ENCODE measurements around the gene C6orf52.
"Not testable (repeated sequence)": the region's sequence is repeated elsewhere in the genome, so short reads cannot be mapped to it uniquely, and the experiment has no call there.

Gene C6orf52

DNA sequence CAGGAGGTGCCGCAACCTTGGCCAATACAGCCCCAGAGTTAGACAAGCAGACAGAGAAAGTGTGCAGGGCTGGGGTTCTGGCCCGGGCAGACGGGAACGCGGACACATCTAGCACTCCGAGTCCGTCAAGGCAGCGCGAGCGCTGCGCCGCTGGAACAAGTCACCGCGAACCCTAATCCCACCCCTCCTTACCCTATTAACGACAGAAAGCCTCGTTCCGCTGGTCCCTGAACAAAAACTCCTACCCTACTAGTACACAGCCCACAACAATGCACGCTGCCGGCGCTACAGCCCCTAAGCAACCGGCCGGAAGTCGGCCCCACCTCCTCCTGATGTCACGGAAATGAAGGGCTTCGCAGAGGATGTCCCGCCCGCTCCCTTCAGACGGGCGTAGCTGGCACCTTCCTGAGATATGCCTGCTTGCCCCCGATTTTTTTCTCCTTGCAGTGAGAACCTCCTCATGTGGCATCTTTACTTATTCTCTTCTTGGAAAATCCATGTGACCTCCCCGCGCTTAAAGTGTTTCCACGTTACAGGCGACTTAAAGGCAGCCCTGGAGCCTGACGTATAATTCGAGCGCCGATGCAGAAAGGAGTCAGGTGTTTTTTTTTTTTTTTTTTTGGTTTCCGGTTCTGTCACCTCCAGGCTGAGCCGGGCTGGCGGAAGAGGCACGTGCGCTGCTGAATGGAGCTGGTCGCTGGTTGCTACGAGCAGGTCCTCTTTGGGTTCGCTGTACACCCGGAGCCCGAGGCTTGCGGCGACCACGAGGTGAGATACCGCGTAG, at the start of gene C6orf52, which contains the start of gene PAK1IP1:
Gene C6orf52 (minus strand): TSS at position 315 of the 784 bp plus-strand sequence. CDS start 7,066 bp downstream, outside the sequence.
Gene PAK1IP1 (plus strand): TSS at position 671 of the 784 bp plus-strand sequence. CDS start 14 bp downstream, at position 685.
- DNase-seq: peak; percentile 89

DNA sequence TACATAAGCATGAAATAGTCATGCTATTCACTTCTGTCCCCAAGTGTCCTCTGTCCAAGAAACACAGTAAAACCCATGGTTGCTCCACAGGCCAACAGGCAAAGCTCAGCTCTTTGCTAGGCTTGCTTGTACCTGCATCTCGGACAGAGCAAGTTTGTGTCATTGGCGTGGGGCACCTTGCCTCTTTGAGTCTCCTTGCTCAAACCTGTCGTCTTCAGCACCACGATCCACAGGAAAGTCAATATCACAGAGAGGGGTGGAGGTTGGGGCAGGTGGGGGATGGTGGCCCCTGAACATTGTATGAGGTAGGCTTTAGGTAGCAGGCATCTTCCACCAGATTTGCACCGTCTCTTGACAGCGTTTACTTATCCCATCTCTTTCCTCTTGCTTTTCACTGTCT, 49.1 kb upstream of the C6orf52 start:
- DNase-seq: no peak

DNA sequence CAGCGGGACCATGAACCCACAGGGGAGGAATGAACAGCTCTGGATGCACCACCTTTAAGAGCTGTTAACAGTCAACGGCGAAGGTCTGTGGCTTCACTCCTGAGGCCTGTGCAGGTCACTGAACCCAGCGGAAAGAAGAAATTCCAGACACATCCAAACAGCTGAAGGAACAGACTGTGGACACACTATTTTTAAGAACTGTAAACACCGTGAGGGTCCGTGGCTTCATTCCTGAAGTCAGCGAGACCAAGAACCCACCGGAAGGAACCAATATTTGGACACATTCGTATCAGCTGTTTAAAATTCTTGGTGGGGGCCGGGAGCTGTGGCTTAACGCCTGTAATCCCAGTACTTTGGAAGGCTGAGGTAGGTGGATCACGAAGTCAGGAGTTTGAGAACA, 47.8 kb upstream of the C6orf52 start:
- no peak for DNase-seq

DNA sequence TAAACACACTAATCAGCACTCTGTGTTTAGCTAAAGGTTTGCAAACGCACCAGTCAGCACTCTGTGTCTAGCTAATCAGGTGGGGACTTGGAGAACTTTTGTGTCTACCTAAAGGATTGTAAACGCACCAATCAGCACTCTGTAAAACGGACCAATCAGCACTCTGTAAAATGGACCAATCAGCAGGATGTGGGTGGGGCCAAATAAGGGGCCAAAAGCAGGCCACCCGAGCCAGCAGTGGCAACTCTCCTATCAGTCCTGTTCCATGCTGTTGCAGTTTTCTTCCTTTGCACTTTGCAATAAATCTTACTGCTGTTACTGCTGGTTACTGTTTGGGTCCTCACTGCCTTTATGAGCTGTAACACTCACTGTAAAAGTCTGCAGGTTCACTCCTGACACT, 47.2 kb upstream of the C6orf52 start:
- not testable (repeated sequence) for DNase-seq

DNA sequence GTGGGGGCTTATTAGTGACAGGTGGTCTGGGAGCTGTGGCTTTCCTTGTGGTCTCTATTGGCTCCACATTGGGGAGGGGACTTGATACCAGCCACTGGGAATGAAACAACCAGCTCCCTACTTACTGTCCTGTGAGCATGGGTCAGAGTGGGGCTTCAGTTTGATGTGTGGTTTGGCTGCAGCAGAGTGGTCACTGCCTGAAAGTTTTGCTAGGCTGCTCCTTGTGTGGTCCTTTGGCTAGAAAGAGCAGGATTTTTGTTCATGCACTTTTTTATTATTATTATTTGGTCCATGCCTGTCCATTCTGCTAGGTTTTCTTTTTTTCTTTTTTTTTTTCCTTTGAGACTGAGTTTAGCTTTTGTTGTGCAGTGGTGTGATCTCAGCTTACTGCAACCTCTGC, 45.6 kb upstream of the C6orf52 start:
- DNase-seq: no peak

DNA sequence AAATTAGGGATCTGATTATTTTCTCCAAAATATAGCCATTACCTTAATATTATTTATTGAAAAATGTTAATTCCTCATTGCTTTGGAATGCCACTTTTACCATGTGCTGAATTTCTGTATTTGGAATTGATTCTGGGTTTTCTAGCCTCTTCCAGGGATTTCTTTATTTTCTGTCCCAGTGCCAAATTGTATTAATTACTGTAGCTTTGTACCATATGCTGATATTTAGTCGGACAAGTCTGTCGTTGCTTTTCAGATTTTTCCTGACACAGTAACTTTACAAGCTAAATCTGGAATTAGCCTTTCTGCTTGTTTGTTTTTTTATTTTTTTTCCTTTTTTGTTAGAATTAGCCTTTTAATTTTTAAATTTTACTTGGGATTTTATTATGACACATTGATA, 42.3 kb upstream of the C6orf52 start:
- peak; percentile 6 for DNase-seq

DNA sequence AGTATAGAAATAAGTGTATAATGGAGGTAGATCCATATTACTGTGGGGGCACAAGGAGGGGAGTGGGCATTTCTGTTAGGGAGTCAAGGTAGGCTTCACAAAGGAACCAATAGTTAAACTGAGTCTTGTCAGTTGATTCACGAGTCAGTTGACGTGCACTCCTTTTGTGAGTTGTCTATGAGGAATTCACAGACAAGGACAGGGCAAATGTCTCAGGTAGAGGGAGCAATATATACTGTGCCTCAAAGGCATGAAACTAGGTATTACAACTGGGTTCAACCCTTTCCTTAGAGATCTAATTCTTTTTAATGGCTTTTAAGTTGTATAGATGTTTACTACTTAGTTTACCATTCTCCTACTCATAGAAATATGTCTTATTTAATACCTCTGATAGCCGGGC, 39.4 kb upstream of the C6orf52 start:
- no peak for DNase-seq

DNA sequence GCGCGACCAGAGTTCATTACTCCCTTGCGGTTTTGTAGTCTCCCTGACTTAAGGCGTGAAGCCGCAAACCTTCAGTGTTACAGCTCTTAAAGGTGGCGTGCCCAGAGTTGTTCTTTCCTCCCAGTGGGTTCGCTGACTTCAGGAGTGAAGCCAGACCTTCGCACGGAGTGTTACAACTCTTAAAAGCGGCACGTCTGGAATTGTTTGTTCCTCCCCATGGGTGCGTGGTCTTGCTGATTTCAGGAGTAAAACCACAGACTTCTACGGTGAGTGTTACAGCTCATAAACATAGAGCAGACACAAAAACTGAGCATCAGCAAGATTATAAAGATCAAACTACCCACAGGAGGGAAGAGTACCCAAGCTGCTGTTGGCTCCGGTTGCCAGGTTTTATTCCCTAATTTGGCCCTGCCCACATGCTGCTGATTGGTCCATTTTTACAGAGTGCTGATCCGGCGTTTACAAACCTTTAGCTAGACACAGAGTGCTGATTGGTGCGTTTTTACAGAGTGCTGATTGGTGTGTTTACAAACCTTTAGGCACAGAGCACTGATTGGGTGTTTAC, 38.8 kb upstream of the C6orf52 start:
- no peak for DNase-seq

DNA sequence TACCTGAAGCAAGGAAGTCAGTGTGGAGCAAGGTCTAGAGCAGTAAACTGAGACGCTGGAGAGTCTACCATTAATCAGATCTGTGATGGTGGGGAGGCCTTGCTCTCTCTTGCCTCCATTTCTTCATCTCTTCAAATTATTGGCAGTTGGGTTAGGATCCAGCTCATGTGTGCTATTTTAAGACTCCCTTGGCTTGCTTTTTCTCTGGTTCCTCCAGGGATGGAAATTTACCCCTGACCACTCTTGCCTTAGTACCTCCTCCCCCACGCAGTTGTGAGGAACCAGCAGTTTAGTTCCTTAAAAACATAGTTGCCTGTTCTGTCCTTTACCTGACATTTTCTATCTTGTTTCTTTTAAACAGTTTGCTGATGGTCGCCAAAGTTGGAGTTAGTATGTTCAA, 35.8 kb upstream of the C6orf52 start:
- no peak for DNase-seq

DNA sequence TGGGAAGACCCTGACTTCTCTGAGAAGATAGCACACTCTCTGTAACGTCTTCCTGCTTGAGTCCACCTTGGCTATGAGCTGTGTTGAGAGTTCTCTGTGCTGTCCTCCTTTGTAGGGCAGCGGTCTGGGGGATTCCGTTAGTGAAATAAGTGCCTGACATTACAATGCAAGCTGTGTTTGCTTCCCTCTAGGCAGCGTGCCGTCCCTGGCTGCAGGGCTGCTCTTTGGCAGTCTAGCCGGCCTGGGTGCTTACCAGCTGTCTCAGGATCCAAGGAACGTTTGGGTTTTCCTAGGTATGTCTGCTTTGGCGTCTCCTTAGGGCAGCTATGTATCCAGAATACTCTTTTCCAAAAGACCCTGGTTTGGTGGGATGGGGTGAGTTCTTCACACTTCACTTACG, 31.3 kb upstream of the C6orf52 start:
- DNase-seq: no peak

DNA sequence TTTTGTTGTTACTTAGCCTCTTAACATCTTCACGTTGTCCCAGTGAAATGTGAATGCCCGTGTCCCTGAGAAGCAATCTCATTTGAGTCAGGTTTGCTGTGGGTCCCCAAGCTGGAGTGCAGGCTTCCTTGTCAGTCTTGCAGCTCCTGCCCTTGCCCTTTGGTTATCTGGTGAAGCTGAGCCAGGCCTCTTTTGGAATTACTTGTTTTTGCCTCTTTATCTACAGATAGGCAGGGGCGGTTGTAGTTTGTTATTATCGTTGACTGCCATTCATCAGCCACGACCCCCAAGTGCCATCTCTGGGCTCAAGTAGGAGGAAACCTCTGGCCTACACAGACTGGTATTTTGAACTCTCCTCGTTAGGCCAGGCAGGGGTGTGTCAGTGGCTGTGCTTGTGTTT, 30.6 kb upstream of the C6orf52 start:
- no peak for DNase-seq

DNA sequence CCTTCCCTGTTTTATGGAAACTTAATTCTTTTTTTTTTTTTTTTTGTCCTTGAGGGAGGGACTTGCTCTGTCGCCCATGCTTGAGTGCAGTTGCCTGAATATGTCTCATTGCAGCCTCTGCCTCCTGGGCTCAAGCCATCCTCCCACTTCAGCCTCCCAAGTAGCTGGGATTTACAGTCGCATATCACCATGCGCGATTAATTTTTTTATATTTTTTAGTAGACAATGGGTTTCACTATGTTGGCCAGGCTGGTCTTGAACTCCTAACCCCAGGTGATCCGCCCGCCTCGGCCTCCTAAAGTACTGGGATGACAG, 29.1 kb upstream of the C6orf52 start:
- no peak for DNase-seq

DNA sequence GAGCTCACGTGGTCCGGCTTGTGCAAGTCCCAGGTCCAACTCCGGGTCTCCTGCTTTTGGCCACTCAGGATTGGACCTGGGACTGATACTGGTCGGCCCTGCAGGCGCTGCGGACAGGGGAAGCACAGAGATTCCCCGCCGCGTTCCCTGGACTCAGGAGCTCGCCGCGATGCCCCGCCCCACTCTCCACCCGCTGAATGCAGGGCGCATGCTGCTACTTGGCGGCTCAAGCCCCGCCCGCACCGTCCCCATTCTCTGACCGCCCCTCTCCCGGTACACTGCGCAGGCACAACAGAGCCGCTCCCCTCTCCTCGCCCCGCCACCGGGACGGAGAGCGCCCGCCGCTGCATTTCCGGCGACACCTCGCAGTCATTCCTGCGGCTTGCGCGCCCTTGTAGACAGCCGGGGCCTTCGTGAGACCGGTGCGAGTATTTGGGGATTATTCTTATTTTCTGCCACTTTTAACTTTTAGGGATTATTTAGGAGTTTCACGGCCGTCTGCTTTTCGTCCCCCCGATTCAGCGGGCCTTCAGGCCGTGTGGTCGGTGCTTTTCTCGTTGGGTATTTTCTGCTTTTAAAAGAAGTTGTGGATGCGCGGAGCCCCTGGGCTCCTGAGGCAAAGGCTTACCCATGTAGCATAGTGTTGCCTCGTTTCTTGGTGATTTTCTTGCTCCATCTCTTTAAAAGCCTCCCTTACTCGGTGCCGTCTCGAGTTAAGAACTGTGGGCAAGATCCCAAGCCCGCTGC, 28.6 kb upstream of the C6orf52 start, which contains the start of gene TMEM14C:
Gene TMEM14C (plus strand): TSS at position 251 of the 747 bp plus-strand sequence. CDS start 1,544 bp downstream, outside the sequence.
- peak; percentile 87 for DNase-seq

DNA sequence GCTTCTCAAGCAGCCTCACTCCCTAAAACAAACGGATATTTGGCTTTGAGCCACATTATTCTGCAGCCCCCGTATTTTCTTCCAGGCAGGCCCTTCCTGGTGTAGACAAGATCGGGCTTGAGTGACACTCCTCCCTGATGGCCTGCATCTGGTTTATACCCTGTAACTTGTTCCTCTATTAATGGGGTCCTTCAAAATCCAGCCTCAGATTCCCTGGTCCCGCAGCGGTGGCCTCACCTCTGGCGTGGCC, 28.1 kb upstream of the C6orf52 start:
- DNase-seq: no peak

DNA sequence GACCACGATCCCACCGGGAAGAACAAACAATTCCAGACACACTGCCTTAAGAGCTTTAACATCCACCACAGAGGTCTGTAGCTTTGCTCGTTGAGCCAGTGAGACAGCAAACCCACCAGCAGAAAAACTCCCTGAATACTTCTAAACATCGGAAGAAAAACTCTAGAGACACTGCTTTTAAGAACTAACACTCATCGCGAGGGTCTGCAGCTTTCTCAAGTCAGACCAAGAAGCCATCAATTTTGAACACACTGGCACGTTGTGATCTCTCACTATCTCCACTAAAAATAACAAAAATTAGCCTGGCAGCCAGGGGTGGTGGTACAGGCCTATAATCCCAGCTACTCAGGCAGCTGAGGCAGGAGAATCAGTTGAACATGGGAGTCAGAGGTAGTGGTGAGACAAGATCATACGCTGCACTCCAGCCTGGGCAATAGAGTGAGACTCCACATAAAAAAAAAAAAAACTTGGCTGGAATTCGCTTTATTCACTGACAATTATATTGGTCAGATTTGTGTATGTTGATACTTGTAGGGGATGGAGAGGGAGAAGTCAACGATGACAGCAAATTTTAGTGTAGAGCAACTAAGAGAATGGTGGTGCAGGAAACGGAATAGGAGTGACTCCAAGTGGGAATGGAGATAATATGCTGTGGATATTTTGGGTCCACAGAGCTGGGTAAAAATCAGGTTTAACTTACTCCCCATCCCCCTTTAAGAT, 27.6 kb upstream of the C6orf52 start:
- no peak for DNase-seq

DNA sequence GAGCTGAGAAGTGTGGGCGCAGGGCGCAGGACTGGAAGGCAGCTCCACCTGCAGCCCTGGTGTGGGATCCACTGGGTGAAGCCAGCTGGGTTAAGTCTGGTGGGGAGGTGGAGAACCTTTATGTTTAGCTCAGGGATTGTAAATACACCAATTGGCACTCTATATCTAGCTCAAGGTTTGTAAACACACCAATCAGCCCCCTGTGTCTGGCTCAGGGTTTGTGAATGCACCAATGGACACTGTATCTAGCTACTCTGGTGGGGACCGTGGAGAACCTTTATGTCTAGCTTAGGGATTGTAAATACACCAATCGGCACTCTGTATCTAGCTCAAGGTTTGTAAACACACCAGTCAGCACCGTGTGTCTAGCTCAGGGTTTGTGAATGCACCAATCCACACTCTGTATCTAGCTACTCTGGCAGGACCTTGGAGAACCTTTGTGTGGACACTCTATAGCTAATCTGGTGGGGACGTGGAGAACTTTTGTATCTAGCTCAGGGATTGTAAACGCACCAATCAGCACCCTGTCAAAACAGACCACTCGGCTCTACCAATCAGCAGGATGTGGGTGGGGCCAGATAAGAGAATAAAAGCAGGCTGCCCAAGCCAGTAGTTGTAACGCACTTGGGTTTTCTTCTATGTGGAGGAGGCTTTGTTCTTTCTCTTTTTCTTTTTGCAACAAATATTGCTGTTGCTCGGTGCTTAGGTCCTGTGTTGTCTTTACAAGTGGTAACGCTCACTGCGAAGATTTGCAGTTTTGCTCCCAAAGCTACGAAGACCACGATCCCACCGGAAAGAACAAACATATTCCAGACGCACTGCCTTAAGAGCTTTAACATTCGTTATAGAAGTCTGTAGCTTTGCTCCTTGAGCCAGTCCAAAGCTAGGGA, 26.8 kb upstream of the C6orf52 start:
- DNase-seq: not testable (repeated sequence)

DNA sequence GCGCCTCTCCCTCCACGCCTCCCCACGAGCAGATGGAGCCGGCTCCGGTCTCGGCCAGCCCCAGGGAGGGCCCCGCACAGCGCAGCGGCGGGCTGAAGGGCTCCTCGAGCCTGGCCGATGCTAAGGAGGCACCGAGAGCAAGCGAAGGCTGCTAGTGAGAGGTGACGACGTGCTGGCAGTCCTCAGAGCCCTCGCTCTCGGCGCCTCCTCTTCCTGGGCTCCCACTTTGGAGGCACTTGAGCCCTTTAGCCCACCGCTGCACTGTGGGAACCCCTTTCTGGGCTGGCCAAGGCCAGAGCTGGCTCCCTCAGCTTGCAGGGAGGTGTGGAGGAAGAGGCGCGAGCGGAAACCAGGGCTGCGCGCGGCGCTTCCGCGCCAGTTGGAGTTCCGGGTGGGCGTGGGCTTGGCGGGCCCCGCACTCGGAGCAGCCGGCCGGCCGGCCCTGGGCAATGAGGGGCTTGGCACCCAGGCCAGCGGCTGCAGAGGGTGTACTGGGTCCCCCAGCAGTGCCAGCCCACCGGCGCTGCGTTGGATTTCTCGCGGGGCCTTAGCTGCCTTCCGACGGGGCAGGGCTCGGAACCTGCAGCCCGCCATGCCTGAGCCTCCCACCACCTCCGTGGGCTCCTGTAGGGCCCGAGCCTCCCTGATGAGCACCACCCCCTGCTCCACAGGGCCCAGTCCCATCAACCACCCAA, 26.0 kb upstream of the C6orf52 start:
- DNase-seq: no peak

DNA sequence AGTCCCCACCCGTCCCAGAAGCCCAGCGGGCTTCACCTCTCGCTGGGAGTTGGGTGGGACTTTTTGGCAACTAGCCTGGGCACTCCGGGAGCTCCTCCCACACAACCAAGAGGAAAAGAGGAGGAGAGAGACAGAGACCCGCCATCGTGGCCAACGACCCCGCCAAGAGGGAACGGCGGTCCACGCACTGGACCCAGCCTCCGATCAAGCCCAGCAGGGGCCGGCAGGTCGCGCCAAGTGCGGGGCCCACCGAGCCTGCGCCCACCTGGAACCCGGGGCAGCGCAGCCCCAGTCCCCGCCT, 25.5 kb upstream of the C6orf52 start:
- no peak for DNase-seq

DNA sequence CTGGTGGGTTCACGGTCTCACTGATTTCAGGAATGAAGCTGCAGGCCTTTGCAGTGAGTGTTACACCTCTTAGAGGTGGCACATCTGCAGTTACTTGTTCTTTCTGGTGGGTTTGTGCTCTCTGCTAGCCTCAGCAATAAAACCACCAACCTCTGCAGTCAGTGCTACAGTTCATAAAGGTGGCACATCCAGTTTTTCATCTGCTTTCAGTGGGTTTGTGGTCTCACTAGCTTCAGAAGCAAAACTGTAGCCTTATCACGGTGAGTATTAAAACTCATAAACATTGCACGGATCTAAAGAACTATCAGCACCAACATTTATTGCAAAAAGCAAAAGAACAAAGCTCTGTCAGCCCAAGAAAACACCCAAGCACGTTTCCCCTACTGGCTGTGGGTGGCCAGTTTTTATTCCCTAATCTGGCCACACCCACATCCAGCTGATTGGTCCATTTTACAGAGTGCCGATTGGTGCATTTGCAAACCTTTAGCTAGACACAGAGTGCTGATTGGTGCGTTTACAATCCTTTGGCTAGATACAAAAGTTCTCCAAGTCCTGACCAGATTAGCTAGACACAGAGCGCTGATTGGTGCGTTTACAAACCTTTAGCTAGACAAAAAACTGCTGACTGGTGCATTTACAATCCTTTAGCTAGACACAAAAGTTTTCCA, 25.0 kb upstream of the C6orf52 start:
- no peak for DNase-seq

DNA sequence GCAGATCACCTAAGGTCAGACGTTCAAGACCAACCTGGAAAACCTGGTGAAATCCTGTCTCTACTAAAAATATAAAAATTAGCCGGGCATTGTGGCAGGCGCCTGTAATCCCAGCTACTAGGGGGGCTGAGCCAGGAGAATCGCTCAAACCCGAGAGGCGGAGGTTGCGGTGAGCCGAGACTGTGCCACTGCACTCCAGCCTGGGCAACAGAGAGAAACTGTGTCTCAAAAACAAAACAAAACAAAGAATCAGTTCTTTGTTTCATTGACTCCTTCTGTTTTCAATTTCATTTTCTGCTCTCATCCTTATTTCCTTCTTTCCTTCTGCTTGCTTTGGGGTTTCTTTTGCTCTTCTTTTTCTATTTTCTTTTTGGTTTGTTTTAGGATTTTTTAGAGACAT, 19.5 kb upstream of the C6orf52 start:
- no peak for DNase-seq

DNA sequence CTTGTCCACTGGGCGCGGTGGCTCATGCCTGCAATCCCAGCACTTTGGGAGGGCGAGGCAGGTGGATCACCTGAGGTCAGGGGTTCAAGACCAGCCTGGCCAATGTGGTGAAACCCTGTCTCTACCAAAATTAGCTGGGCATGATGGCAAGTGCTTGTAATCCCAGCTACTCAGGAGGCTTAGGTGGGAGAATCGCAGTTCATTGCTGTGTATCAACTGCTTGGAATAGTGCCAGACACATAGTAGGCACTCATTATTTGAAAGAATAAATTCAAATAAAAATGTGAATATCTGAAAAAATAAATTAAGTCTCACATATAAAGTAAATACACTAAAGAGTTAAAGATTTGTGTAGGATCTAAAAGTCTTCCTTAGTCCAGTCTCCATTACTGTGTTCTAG, 2.2 kb upstream of the C6orf52 start:
- DNase-seq: no peak

Measured in DMS 273 treated with DMSO at 0.1 percent for 48 hours (cell line).